ENCODE measurements around the gene SLC22A5.

The SLC22A5 gene

DNA sequence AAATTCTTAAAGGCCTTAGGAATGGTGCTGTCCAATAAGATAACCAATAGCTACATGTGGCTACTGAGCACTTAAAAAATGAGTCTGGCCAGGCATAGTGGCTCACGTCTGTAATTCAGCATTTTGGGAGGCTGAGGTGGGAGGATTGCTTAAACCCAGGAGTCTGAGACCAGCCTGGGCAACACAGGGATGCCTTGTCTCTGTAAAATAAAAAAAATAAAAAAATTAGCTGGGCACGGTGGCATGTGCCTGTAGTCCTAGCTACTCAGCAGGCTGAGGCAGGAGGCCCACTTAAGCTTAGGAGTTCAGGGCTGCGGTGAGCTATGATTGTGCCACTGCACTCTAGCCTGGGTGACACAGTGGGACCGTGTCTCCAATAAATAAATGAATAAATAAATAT lies 1.3 kb upstream of the SLC22A5 start:
- no peak for DNase-seq

DNA sequence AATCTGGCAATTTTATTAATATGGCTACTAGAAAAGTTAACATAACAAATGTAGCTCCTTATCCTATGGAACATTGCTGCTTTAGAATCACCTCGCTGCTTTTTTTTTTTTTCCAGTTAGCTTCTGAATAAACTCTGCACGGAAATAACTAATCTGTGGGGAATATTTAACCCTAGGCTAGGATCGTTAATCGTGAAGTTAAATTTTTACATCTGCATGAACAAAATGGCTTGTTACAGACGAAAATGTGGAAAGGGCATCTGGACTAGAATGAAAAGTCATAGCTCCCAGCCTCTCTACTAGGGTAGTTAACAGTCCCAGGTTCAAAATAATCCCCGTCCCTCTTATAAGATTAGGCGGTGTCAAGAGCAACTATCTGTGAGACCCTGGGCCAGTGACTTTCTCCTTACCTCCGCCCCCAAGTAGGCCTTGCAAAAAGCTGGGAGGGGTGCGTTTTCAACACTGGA lies 470 bp upstream of the SLC22A5 start:
- peak; percentile 47 for DNase-seq

DNA sequence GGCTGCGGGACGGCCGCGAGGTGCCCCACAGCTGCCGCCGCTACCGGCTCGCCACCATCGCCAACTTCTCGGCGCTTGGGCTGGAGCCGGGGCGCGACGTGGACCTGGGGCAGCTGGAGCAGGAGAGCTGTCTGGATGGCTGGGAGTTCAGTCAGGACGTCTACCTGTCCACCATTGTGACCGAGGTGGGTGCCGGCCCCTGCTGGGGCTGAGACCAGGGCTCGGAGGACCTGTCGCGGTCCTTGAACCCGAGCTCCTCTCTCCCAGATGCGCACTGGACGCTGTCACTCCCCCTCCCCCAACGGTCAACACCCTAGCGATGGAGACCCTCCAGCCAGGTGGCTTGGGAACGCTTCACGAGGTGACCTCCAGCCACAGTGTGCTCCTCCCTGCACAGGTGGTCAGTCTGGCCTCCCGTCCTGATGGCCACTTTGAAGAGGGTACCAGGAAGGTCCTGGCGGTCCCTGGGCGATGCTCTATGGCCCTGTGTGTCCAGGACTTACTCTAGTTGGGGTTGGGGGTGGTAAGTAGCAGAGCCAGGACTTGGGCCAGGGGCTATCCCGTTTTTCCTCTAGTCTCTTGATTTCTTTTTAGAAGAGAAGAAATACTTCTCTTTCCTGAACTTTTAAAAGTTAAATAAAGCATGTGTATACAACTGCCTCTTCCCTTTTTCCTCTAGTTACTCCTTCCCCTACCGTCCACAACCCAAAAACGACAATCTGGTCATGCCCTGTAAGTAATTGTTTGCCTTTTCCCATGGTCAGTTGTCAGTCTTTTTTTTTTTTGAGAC lies 866 bp downstream of the SLC22A5 start:
- DNase-seq, result no peak

- no peak for DNase-seq
These were observed 1.6 kb downstream of the SLC22A5 start for GRCh38 chr5:132370971-132371602.

DNA sequence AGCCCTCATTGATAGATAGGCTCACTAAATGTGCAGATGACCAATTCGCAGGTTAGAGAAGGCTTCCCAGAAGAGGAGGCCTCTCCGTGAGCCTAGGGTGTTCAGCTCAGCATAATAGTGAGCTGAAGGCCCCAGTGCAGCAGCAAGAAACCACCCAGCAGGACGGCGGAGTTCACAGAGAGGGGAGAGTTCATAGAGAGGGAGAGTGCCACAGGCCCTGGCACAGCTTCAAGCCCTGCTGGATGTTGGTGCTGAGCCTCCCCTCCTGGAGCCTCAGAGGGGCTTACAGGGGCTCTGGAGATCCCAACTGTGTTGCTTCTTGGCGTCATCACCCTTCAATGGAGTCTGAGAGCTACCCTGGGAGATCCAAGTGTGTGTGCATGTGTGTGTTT lies 2.1 kb downstream of the SLC22A5 start:
- DNase-seq, result no peak

- no peak for DNase-seq
These were observed 2.6 kb downstream of the SLC22A5 start for GRCh38 chr5:132372127-132372526.

DNA sequence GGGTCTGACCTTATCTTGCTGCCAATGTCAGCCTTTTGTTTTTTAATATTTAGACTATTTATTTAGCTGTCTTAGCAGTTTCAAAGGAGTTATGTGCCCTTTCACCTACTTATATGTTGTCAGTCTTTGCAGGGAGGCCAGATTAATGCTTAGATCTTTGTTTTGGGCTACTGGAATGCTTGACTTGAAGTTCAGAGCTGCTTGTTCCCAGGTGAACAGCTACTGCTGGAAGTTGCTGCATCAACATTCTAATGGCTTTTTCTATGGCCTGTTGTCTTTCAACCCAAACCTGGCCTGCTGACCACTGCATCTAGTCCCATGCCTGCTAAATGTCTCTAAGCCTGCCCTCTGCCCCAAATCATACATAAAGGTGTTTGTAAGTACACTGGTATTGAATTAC lies 3.0 kb downstream of the SLC22A5 start:
- no peak for DNase-seq

- DNase-seq, result no peak
These were observed 6.4 kb downstream of the SLC22A5 start for GRCh38 chr5:132375957-132376356.

DNA sequence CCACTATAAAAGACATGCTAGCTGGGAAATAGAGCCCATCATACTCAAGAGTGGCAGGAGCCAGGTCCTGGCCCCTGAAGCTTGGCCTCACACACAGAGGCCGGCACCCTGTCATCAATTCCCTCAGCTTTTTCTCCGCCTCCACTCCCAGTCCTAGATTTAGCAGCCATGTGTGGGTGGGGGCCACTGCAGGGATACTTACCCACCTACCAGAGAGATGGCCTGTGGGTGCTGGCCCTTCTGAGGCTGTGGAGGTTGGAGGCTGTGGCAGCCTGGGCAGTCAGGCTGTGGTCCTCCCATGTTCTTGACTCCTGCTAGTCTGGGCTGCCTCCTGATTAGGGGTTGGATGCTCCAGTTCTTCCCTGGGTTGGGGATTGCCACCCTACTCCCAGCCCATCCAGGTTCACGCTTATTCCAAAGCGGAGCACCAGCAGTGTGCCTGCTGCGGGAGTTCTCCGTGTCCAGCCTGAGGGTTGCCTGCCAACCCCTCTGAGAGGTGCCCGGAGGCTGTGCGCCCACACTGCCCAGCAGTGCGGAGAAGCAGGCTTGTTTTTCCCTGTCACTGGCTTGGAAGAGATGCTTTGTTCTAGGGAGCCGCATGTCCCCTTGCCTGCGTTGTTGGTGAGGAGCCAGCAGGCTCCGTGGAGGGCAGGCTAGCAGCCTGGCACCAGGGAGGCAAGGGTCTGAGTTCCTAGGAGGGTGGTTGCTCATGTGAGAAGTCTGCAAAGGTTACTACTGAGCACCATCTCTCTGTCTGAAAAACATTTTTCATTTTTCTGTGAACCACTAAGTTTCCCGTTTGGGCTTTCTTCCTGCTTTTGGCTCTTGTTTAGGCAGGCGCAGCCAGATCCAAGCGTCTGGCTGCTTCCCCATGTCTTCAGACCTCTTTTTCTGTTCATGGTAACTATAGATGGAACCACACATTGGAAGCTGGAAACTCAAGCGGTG lies 7.5 kb downstream of the SLC22A5 start:
- no peak for DNase-seq

DNA sequence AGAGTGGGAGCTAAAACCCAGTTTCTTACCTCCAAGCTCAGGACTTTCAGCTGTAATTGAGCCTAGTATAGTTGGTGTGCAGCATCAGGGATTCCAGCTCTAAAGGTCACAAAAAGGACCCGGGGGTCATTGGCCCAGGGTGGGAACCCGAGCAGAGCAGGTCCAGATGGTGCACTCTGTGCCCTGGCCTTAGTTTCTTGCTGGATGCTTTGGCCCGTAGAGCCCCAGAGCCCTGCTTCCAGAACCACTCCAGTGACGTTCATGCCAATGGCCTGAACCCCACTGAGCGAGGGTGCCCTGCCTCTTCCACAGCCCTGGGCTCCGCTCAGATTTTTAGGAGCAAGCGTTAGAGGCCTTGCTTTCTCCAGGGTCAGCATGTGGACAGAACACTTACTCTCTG lies 8.2 kb downstream of the SLC22A5 start:
- no peak for DNase-seq

DNA sequence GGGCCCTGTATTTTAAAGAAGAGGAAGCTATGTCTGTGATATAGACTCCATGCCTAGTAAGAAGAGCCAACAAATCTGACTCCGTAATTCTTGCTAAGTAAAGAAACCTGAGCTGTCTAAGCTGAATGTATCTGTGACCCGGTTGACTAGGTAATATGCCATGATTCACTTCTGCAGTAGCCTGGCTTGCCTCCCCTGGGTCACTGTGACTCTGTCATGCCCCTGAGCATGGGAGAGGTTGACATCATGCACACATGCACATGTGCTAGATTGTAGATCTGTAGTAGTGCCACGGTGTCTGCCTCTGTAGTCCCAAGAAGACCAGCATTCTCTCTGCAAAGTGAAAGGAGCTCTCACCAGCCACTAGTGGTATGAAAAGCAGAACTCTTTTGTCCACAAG lies 9.1 kb downstream of the SLC22A5 start:
- DNase-seq, result no peak

GRCh38 chr5:132380047-132380446 lies 10.5 kb downstream of the SLC22A5 start:
- DNase-seq, result no peak

DNA sequence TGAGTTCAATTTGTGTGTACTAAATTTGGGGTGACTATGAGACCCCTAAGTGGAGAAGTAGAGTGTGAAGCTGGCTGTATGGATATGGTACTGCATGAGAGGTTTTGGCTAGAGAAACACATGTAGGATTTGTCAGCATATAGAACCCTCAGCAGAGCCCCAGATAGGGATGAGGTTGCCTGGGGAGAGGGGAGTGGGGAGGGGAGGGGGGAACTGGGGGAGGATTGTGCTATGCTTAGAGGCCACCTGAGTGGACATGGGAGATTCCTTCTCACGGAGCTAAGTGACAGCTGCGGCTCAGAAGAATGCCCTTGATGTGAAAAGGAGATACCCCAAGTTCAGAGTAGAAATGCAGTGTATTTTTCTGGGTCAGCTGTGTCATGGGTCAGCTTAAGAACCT lies 11.2 kb downstream of the SLC22A5 start:
- no peak for DNase-seq

- no peak for DNase-seq
These were observed 12.1 kb downstream of the SLC22A5 start for GRCh38 chr5:132381614-132382013.

DNA sequence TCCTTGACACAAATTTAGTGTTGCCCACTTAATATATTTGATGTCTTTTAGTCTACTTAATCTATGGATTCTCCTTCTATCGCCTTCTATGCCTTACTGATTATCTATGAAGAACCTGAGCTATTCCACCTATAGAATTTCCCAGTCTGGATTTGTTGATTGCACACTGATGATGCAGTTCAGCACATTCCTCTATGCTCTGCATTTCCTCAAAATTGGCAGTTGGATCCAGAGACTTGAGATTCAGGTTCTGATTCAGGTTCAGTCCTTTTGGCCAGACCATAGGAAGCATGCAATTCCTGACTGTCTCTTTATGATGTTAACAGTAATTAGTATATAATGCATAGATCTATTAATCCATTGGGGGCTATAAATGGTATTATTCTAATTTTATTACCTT lies 13.8 kb downstream of the SLC22A5 start:
- no peak for DNase-seq

GRCh38 chr5:132383984-132384383 lies 14.5 kb downstream of the SLC22A5 start:
- DNase-seq, result no peak

GRCh38 chr5:132384506-132385050 lies 15.1 kb downstream of the SLC22A5 start:
- DNase-seq, result no peak

DNA sequence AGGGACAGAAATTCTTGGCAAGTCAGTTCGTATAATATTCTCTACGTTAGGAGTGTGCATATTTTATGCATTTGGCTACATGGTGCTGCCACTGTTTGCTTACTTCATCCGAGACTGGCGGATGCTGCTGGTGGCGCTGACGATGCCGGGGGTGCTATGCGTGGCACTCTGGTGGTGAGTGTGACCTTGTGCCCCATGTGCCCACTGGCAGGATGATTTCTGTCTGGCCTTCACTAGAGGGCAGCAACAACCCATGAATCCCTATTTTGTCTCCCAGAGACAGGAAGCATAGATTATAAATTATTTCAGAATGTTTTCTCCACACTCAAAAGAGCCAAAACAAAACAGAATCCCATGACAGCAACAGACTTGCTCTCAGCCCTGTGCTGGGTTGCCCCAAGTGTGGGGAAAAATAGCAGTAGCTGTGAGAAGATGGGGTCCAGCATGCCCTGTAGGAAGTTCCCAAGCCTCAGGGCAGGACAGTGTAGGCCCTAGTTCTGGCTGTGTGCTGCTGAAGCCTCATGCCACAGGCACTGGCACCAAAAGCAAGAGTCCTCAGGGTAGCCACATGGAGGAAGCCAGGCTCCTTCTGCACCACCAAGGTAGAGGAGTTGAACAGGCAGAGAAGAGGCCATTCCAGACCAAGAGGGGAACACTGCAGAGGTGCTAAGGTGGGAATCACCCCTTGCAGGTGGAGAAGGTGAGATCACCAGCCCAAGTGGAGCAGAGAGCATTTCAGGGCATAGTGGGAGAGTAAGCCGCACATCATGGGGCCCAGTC lies 16.0 kb downstream of the SLC22A5 start:
- peak; percentile 12 for DNase-seq

DNA sequence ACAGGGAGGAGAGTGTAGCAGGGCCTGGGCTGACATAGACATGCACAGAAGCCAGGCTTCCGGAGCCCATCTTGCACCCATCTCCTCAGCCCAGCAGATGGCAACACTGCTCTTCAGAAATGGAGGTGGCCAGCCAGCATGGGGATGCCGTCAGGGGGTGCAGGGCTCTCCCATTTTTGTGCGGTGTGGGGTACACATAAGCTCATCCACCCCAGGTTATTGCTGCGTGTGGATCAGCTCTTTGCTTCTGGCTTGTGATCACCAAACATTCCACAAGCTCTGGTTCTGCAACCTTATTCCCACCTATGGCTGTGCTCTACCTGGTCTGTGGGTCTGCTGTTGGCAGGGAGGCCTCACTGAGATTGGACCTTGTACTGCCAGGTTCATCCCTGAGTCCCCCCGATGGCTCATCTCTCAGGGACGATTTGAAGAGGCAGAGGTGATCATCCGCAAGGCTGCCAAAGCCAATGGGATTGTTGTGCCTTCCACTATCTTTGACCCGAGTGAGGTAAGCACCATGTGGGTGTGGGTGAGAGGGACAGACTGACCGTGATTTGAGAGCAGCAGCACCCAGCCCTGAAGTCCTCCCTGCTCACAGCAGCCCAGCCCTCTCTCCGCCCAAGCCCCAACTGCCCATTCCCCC lies 17.3 kb downstream of the SLC22A5 start:
- no peak for DNase-seq

GRCh38 chr5:132387640-132388117 lies 18.2 kb downstream of the SLC22A5 start:
- no peak for DNase-seq

GRCh38 chr5:132388244-132389050 lies 18.9 kb downstream of the SLC22A5 start:
- no peak for DNase-seq
